OCI-LY7 (cell line): ENCODE results near the gene BICC1. TPM values are rescaled to one million over a fixed set of nuclear protein-coding genes. Genes with fewer than 3 reads are reported as not detected.

Experiments used
- BruUV-seq: library from RNA; stranded (reverse); fragments of 400-500 nt; replicated peaks from 2 replicates; lab custom pipeline; 2021; lab: Mats Ljungman, UMichigan
- CTCF ChIA-PET: fragments of 300-600 bp; sonication (Branson Sonifier 250); formaldehyde crosslinking; loops from one replicate; lab custom pipeline; 2022; ENCODE audit warnings: antibody characterized with exemption; ENCODE audit not compliant: unreplicated experiment; lab: Charles Lee
- POLR2A ChIA-PET: fragments of 300-600 bp; sonication (Branson Sonifier 250); formaldehyde crosslinking; loops from one replicate; lab custom pipeline; 2022; ENCODE audit warnings: antibody characterized with exemption; lab: Charles Lee
- DNase-seq: peaks from one replicate; pipeline ENCODE4 v3.0.0-alpha.2; 2015; ENCODE audit warnings: low spot score
- H2AFZ ChIP-seq: fragments of 200-600 bp; sonication (generic), shearing (Covaris generic); 2 replicates; pipeline ENCODE4 v1.6.1; 2014; ENCODE audit warnings: mild to moderate bottlenecking, antibody characterized with exemption, low read length, moderate library complexity
- H3K27ac ChIP-seq: fragments of 200-600 bp; sonication (generic); 2 replicates; pipeline ENCODE4 v1.5.1; 2014; ENCODE audit warnings: mixed run types, low read depth, mild to moderate bottlenecking, moderate library complexity, low read length, inconsistent platforms; ENCODE audit not compliant: poor library complexity, severe bottlenecking
- H3K36me3 ChIP-seq: fragments of 200-600 bp; sonication (generic); 2 replicates; pipeline ENCODE4 v1.6.1; 2014; ENCODE audit warnings: mild to moderate bottlenecking, antibody characterized with exemption, low read length, moderate library complexity, mixed read lengths; ENCODE audit not compliant: insufficient read depth
- H3K4me1 ChIP-seq: fragments of 200-600 bp; sonication (generic); 2 replicates; pipeline ENCODE4 v1.5.1; 2014; ENCODE audit warnings: mild to moderate bottlenecking, low read length; ENCODE audit not compliant: insufficient read depth, poor library complexity, severe bottlenecking
- H3K4me2 ChIP-seq: fragments of 200-600 bp; sonication (generic); 2 replicates; pipeline ENCODE4 v1.6.1; 2014; ENCODE audit warnings: mild to moderate bottlenecking, low read length
- H3K4me3 ChIP-seq: fragments of 200-600 bp; sonication (generic); 2 replicates; pipeline ENCODE4 v1.5.1; 2014; ENCODE audit warnings: mild to moderate bottlenecking, low read depth, low read length; ENCODE audit not compliant: poor library complexity, severe bottlenecking
- H3K79me2 ChIP-seq: fragments of 200-600 bp; sonication (generic); 2 replicates; pipeline ENCODE4 v1.6.1; 2016; ENCODE audit warnings: low read depth, mild to moderate bottlenecking, low read length, moderate library complexity, mixed read lengths; ENCODE audit not compliant: insufficient read depth
- H3K9me2 ChIP-seq: fragments of 200-600 bp; sonication (generic); 2 replicates; pipeline ENCODE4 v1.6.1; 2016; ENCODE audit warnings: mild to moderate bottlenecking, low read length, mixed read lengths; ENCODE audit not compliant: insufficient read depth
- H3K9me3 ChIP-seq: fragments of 200-600 bp; sonication (generic); 2 replicates; pipeline ENCODE4 v1.6.1; 2014; ENCODE audit warnings: mild to moderate bottlenecking, mixed run types, low read length, mixed read lengths
- H4K20me1 ChIP-seq: fragments of 200-600 bp; sonication (generic); 2 replicates; pipeline ENCODE4 v1.6.1; 2014; ENCODE audit warnings: mild to moderate bottlenecking, antibody characterized with exemption, low read length, moderate library complexity, mixed read lengths; ENCODE audit not compliant: insufficient read depth
- CTCF ChIP-seq: fragments of 200-600 bp; sonication (generic); conservative IDR thresholded peaks from 2 replicates; pipeline ENCODE4 v1.5.1; 2014; ENCODE audit warnings: mild to moderate bottlenecking, antibody characterized with exemption, low read length, moderate library complexity, mixed read lengths
- EZH2phosphoT487 ChIP-seq: fragments of 200-600 bp; sonication (generic); IDR thresholded peaks from 2 replicates; pipeline ENCODE4 v1.6.1; 2018; ENCODE audit warnings: low read depth, borderline replicate concordance, mild to moderate bottlenecking, mixed run types, antibody characterized with exemption, low read length, moderate library complexity, mixed read lengths
- intact Hi-C: fragments of 100-400 bp; cut with micrococcal nuclease; formaldehyde crosslinking; loops from one replicate; pipeline ENCODE4 v1.10.0; 2022; ENCODE audit not compliant: unreplicated experiment
- total RNA-seq, 2 experiments: library from RNA; depleted of rRNA in 1 of 2; stranded (reverse); fragments of >200 nt in 1 of 2; shearing (Covaris generic) in 1 of 2; gene quantifications; 2 replicates each; pipeline ENCODE4 v1.2.3, GENCODE V29; 2014 to 2022

BICC1 gene
- total RNA-seq, 2 experiments from 2014 or later = not detected

DNA sequence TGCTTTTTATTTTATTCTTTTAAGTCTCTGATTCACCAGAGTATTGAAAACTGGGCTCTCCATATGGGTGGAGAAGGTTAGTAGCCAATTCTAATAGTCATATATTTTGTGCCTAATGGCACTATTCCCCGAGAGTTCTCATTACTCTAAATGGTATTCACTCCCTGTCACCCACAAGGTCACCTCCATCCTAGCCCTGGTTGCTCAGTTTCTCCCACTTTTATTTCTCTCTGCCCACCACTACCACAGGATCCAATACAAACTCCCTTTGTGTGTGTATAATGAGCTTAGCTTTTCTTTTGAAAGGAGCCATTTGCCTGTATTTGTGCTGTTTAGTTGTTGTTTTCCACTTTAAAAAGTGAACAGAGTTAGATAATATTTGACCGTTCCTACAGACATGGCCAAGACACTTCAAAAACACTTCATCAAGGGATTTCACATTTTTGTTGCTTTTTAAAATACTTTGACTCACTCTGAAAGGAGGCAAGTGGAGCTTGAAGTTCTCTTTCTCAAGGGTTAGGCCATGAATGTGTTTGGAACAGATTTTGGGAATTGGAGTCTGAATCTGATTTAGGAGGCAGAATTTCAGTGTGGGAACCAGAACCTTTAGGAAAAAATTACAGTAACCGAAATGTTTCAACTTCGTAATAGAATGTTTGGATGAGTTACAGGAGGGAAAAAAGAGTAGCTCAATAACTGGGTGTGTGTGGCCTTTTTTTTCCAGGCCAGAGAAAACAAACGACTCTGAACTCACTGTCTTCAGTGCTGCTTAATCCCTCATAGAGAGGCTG lies 321.3 kb downstream of the BICC1 start:
- Histone ChIP-seq H3K27ac (no peak overlapping the region), H3K4me1 (no peaks in the 10 kb centered on the region), H3K9me3 (no peaks in the 10 kb centered on the region), H3K9me2 (no peaks in the 10 kb centered on the region), H3K79me2 (no peaks in the 10 kb centered on the region), H2AFZ (no peak overlapping the region), H4K20me1 (no peaks in the 10 kb centered on the region), H3K4me3 (no peak overlapping the region), H3K36me3 (no peaks in the 10 kb centered on the region), H3K4me2 (no peak overlapping the region)
- intact Hi-C loops = no loop called here
- no TSS peak for BruUV-seq
- no peak for DNase-seq
- TF ChIP-seq EZH2phosphoT487 (no peak), CTCF (no peak)
- POLR2A ChIA-PET = interaction anchor here (0.6 to 0.8 kb wide), 3 partner anchors 11 to 1713 kb away, joined by 3 to 4 read pairs (median 3); no protein-coding TSS in a partner anchor
- CTCF ChIA-PET = no interaction called here

- no peaks in the 10 kb centered on the region for H3K79me2 ChIP-seq
- BruUV-seq = no TSS peak
- no peaks in the 10 kb centered on the region for H4K20me1 ChIP-seq
- no peaks in the 10 kb centered on the region for H3K9me3 ChIP-seq
- no peaks in the 10 kb centered on the region for H3K36me3 ChIP-seq
- no peaks in the 10 kb centered on the region for H3K9me2 ChIP-seq
- H3K4me1 ChIP-seq = no peaks in the 10 kb centered on the region
- ChIA-PET POLR2A (interaction anchor here (0.7 kb wide), 1 partner anchor 232 kb away, joined by 3 read pairs; no protein-coding TSS in a partner anchor), CTCF (no interaction called here)
- no peak for DNase-seq
- intact Hi-C loops = no loop called here
- H3K4me2 ChIP-seq = no peak overlapping the region
- H3K27ac ChIP-seq = no peak overlapping the region
- no peak for TF ChIP-seq EZH2phosphoT487
- TF ChIP-seq CTCF = no peak
- H3K4me3 ChIP-seq = no peak overlapping the region
- H2AFZ ChIP-seq = no peak overlapping the region
Measured at GRCh38 chr10:58836176-58836700, 323.6 kb downstream of the BICC1 start.
